ENCODE measurements around the gene SNX14.

SNX14 gene

GRCh38 chr6:85461798-85462170, 131.9 kb downstream of the SNX14 start:
- no peak for DNase-seq

GRCh38 chr6:85460921-85461797, 132.5 kb downstream of the SNX14 start:
- DNase-seq = peak; percentile 28 to 46

DNA sequence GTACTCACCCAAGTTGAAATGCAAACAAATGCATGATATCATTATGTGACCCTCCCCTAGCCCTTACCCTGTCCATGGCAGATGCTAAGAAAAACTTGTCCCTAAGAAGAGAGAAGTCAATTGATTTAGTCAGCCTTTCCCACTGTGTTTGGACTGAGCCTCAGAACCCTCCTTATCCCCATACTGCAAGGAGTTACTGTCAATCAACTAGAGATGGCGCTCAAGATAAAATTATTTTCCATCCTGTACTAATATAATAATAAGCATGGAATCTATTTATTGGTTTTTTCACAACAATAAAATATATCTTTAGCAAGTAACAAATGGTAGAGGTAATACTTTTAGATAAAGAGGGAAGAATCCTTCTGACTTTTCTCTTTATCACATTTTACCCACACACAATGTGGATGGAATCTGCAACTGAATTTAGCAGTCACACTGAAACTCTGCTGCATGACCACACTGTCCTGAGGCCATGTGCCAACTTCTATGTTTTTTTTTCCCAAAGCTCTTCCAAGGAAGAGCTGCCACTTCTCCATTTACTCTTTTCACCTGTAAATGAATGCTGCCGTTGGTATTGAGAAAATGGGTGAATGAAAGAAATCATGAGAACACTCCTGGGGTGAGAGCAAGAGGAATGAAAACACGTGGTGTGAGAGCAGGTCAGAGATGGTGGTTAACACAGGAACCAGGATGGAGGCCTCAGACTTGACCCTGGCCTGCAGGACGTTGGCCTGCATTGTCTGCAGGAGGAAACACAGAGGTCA, 133.3 kb downstream of the SNX14 start:
- DNase-seq = no peak

DNA sequence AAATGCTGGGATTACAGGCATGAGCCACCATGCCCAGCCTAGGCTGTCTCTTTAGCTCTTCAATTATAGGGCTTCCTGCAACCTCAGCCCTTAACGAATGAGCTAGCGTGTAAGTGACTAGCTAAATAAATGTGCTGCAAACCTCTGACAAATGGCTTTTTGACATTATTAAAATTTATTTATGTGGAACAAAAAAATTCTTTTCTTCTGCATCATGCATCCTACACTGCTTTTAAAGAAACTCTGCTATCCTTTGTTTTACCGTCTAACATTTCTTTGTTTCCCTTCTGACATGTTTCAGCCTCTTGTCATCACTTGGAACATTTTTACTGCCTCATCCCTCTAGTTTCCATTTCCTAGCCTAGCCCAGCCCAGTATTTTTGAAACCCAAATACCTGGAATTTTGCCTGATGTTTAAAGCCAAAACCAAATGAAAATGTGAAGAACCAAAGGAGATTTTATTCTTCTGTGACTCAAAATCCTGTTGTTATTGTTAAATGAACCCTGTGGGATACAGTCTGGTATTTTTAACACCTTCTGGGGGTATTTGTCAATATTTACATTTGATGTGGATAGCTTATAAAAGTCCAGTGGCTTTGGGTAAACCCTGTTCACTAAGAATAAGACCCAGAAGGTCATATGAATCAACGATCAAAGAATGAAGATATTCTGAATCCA, 134.3 kb downstream of the SNX14 start:
- no peak for DNase-seq

DNA sequence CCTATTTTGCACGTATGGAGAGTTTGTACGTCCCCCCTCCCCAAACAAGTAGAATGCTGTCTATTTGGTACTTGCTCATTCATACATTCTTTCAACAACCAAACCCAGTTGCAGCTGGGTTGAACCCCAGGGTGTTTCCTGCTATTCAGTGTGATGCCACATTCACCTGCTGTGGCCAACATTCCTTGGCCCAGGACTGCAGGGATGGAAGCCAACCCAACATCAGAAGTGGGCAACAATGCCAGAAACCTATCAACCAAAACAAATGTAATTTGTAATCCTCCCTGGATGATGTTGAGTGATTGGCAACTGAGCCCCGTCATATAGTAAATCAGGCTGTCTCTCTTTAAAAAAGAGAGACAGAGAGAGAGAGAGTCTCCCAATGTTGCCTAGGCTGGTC, 134.9 kb downstream of the SNX14 start:
- no peak for DNase-seq

- DNase-seq = no peak
These were observed 135.5 kb downstream of the SNX14 start for GRCh38 chr6:85458184-85458583.

DNA sequence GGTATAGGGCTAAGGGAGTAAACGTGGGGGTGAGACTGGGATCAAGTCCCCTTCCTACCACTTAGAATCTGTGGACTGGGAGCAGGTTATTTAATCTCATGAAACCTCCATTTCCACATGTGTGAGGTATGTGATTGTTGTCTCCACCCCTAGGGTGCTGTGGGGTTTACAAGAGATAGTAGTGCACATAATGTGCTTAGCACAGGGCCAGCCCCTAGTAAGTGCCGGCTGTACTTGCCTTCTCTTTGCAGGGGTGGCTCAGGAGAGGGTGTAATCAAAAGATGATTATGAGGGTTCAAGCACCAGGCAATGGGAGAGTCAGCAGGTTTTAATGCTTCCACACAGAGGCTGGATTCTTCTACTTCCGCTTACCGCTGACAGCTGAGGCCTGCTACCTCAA, 136.9 kb downstream of the SNX14 start:
- no peak for DNase-seq

All from CD4-positive, alpha-beta T cell treated with Interleukin-1 beta for 1 hour (primary cell).